Left renal cortex interstitium (tissue), 4 donors: ENCODE measurements around the gene LRP2BP. TPM values are rescaled to one million over a fixed set of nuclear protein-coding genes. Genes with fewer than 3 reads are reported as not detected.
"Not testable (repeated sequence)": the region's sequence is repeated elsewhere in the genome, so short reads cannot be mapped to it uniquely, and the experiment has no call there.

Experiments
- DNase-seq, 4 donors: peaks; one replicate each; pipeline ENCODE4 v3.0.0-alpha.2; 2013; ENCODE audit warnings: low read depth in 4 of 4, low spot score in 2 of 4, missing footprints in 1 of 4
- polyA plus RNA-seq, 4 donors: library from polyadenylated mRNA; unstranded; fragments of 120-200 nt; gene quantifications; one replicate each; pipeline ENCODE4 v1.2.1, GENCODE V29; 2013; ENCODE audit not compliant: insufficient read length in 4 of 4

LRP2BP gene
- polyA plus RNA-seq, 4 donors: 2.0 to 7.3 (median 3.4) TPM

DNA sequence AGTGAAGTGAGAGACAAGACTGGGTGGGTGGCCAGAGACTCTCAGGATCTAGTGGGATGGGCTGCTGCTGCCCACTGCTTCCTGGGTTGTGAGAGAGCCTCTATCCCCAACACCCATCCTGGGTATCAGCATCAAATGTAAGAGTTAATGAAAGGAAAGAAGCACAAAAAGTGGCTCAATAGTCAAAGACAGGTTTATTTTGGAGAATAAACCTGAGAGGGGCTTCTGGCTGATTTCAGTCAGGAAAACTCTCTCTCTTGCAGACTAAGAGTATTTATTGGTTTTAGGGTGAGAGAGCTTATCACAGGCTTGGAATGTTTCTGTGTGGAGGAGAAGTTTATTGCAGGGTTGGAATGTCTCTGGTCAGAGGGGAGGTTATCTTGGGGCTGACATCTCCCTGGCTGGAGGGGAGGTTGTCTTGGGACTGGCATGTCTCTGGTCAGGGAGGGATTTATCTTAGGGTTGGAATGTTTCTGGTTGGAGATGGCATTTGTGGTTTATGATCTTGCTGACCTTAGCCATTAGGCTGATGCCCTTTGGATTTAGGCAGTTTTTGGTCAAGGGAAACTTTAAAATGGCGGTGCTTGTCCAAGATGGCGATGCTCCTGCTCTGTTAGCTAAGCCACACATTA lies 65.7 kb downstream of the LRP2BP start:
- not testable (repeated sequence) for DNase-seq

DNA sequence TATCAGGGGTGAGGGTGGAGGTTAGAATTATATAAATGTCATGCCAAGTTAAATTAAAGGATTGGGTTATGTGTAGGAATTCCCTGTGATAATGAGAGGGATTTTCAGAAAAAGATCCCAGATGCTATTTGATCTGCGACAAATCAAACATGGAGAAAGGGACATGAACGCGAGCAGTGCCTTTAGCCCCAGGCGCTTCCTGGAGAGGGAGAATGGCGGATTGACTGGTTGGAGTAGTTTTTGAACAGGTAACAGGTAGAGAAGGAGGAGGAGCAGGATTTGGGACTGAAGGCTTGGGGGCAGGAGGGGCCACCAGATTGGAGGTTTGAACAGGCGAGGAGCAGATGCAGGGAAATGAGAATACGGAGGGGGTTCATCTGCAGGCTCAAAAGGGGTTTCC lies 67.1 kb downstream of the LRP2BP start:
- DNase-seq: no peak

DNA sequence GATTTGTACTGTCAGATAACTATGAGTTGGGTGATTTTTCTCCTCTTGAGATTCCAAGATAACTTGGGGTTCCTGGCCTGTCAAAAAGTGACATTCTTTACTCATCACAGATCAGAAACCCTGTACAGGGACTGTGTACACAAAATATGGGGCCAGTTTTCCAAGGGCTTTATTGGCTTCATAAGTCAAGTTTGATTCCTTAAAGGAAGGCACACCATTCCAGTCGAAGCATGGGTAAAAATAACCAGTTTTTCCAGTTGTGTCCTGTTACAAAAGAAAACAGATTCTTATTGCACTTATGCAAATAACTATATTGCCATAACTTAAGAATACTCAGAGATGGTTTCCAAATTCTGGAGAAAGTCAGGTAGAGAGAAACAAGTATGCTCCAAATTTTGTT lies 70.0 kb downstream of the LRP2BP start:
- not testable (repeated sequence) for DNase-seq

DNA sequence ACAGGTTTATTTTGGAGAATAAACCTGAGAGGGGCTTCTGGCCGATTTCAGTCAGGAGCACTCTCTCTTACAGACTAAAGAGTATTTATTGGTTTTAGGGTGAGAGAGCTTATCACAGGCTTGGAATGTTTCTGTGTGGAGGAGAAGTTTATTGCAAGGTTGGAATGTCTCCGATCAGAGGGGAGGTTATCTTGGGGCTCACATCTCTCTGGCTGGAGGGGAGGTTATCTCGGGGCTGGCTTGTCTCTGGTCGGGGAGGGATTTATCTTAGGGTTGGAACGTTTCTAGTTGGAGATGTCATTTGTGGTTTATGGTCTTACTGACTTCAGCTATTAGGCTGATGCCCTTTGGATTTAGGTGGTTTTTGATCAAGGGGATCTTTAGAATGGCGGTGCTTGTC lies 71.4 kb downstream of the LRP2BP start:
- DNase-seq: not testable (repeated sequence)

DNA sequence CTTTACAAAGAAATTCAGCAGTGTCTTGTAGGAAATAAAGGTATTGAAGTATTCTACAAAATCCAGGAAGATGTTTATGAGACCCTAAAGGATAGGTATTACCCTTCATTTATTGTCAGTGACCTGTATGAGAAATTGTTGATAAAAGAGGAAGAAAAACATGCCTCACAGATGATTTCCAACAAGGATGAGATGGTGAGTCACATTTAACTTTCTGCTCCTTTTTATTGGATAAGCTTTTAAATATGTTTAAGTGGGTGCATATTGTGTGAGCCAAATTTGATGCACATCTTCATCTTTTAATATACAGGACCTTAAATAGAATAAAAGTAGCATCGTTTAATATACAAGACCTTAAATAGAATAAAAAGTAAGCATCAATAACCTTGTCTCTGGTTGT lies 72.1 kb downstream of the LRP2BP start:
- DNase-seq: no peak

DNA sequence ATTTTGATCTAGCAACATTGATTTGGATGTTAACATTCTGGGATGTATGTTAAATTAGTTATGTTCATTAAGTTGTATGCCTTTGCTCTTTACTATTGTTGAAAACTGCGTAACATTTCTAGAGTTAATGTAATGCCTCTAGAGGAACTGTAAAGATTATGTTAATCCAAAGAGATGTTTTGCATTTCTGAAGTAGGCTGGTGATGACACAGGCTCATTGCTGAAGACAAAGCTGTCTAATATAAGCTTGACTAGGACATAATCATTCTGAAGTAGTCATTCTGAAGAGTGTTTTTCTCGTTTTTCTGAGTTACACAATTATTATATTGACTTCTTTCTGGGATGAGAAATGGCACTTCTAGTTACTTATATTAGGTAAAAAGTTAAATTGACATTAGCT lies 72.9 kb downstream of the LRP2BP start:
- DNase-seq: no peak

DNA sequence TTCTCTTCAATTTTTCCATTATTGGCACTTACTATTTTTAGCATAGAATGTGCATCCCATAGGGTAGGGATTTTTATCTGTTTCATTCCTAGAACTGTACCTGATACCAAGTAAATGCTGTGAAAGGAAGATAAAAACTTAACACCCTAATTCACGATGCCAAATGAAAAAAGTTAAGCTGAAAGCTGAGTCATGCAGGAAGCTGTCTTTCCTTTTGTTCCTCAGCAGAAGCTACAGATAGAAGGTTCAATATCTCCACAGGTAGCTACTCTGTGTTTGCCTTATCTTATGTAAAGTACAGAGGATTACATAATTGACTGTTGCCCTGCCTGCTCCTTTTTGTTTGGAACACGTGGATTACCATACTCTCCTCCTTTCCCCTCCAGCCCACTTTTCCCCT lies 77.0 kb downstream of the LRP2BP start:
- no peak for DNase-seq

DNA sequence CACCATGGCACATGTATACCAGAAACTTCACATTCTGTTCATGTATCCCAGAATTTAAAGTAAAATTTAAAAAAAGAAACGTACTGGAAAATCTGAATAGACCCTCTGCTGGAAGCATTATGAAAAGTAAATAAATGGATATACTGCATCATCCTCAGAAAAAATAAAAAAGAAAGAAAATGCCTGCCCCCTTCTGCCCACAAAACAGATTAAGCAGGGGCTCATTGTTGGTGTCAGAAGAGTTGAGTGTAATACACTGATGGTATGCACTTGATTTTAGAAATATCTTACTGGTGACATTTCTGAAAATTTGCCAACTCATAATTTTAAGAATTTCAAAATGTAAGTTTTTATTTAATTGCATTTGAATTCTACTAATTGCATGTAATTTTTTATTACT lies 77.8 kb downstream of the LRP2BP start:
- no peak for DNase-seq

DNA sequence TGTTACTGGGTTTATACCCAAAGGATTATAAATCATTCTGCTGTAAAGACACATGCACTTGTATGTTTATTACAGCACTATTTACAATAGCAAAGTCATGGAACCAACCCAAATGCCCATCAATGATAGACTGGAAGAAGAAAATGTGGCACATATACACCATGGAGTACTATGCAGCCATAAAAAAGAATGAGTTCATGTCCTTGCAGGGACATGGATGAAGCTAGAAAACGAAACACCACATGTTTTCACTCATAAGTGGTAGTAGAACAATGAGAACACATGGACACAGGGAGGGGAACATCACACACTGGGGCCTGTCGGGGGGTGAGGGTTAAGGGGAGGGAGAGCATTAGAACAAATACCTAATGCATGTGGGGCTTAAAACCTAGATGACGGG lies 78.3 kb downstream of the LRP2BP start:
- DNase-seq: not testable (repeated sequence)

Other genes starting within 250 kb of the LRP2BP start
- gene CFAP97, start 191.9 kb downstream of the LRP2BP start, polyA plus RNA-seq: 10 to 100 TPM; 42.1 to 53.6 (median 45.5) TPM
- 10 to 100 TPM; 20.2 to 28.5 (median 23.5) TPM for gene SNX25, start 186.3 kb downstream of the LRP2BP start, polyA plus RNA-seq
- 10 to 100 TPM; 10.8 to 14.2 (median 12.4) TPM for gene ANKRD37, start 917 bp upstream of the LRP2BP start, polyA plus RNA-seq
- gene UFSP2, start 30.0 kb upstream of the LRP2BP start, polyA plus RNA-seq: 10 to 100 TPM; 56.5 to 89.3 (median 72.2) TPM
- gene CCDC110, start 75.8 kb upstream of the LRP2BP start, polyA plus RNA-seq: 1 to 10 TPM; 1.7 to 3.8 (median 2.5) TPM
- gene PDLIM3, start 139.6 kb upstream of the LRP2BP start, polyA plus RNA-seq: 1 to 10 TPM; 3.8 to 5.4 (median 5.1) TPM